Activated gamma-delta T cell treated with Interleukin-2 at 50 U/mL for 16 hours (primary cell): ENCODE data around the gene ACTG1.

Experiments used
- DNase-seq: peaks from one replicate; pipeline ENCODE4 v3.0.0-alpha.2; 2020

The ACTG1 gene

GRCh38 chr17:81515530-81516041 is 3.0 kb upstream of the ACTG1 start:
- no peak for DNase-seq

- peak; percentile 59 for DNase-seq
Observed at GRCh38 chr17:81514739-81515529, 2.3 kb upstream of the ACTG1 start.

GRCh38 chr17:81514489-81514738 is 1.8 kb upstream of the ACTG1 start:
- no peak for DNase-seq

- no peak for DNase-seq
Observed at GRCh38 chr17:81513753-81514488, 1.3 kb upstream of the ACTG1 start.

- peak; percentile 65 for DNase-seq
Observed at GRCh38 chr17:81513372-81513752, 763 bp upstream of the ACTG1 start.

- no peak for DNase-seq
Observed at GRCh38 chr17:81511804-81512561, 616 bp downstream of the ACTG1 start.

GRCh38 chr17:81511554-81511803 is 1.1 kb downstream of the ACTG1 start:
- no peak for DNase-seq

GRCh38 chr17:81510785-81511553 is 1.6 kb downstream of the ACTG1 start:
- peak; percentile 41 for DNase-seq

GRCh38 chr17:81509972-81510784 is 2.4 kb downstream of the ACTG1 start:
- DNase-seq, result no peak

- DNase-seq, result no peak
Observed at GRCh38 chr17:81509207-81509971, 3.2 kb downstream of the ACTG1 start.

- no peak for DNase-seq
Observed at GRCh38 chr17:81508639-81509206, 3.9 kb downstream of the ACTG1 start.

GRCh38 chr17:81503619-81504018 is 9.0 kb downstream of the ACTG1 start:
- no peak for DNase-seq

GRCh38 chr17:81502471-81503017 is 10.1 kb downstream of the ACTG1 start:
- no peak for DNase-seq

GRCh38 chr17:81500047-81500446 is 12.6 kb downstream of the ACTG1 start:
- DNase-seq, result no peak

- no peak for DNase-seq
Observed at GRCh38 chr17:81499601-81499970, 13.0 kb downstream of the ACTG1 start.

- no peak for DNase-seq
Observed at GRCh38 chr17:81498953-81499600, 13.5 kb downstream of the ACTG1 start.

GRCh38 chr17:81494626-81495377 is 17.8 kb downstream of the ACTG1 start:
- no peak for DNase-seq

- no peak for DNase-seq
Observed at GRCh38 chr17:81493198-81494038, 19.2 kb downstream of the ACTG1 start.

GRCh38 chr17:81492706-81493105 is 19.9 kb downstream of the ACTG1 start:
- no peak for DNase-seq
